Panc1 (cell line): Measurements from ENCODE around the gene MCU. TPM values are rescaled to one million over a fixed set of nuclear protein-coding genes. Genes with fewer than 3 reads are reported as not detected.

ENCODE experiments used
- ATAC-seq: fragments of 200-7000 bp; cut with Tn5 transposase; 2 replicates; pipeline ENCODE4 v1.9.1; 2020; ENCODE audit warnings: mild to moderate bottlenecking, moderate library complexity
- BruUV-seq: library from RNA; stranded (reverse); fragments of 400-500 nt; replicated peaks from 2 replicates; lab custom pipeline; 2021; lab: Mats Ljungman, UMichigan
- CTCF ChIA-PET: fragments of 300-600 bp; sonication (Branson Sonifier 250); formaldehyde crosslinking; loops from one replicate; lab custom pipeline; 2022; ENCODE audit warnings: antibody characterized with exemption; lab: Charles Lee
- POLR2A ChIA-PET: fragments of 300-600 bp; sonication (Branson Sonifier 250); formaldehyde crosslinking; loops from one replicate; lab custom pipeline; 2022; ENCODE audit warnings: antibody characterized with exemption; lab: Charles Lee
- DNase-seq: peaks from one replicate; pipeline ENCODE4 v3.0.0-alpha.2; 2010; ENCODE audit warnings: low read depth, low spot score
- H3K27ac ChIP-seq: 2 replicates; pipeline ENCODE4 v1.5.1; 2011; ENCODE audit warnings: mild to moderate bottlenecking, low read length, inconsistent platforms
- H3K27me3 ChIP-seq: fragments of 200-500 bp; sonication (Bioruptor generic); 2 replicates; pipeline ENCODE4 v1.6.0; 2014; ENCODE audit warnings: low read length, inconsistent platforms; ENCODE audit not compliant: control insufficient read depth, insufficient read depth
- H3K36me3 ChIP-seq: fragments of 200-500 bp; sonication (Bioruptor generic); 2 replicates; pipeline ENCODE4 v1.5.1; 2014; ENCODE audit warnings: inconsistent platforms, mild to moderate bottlenecking, low read length, moderate library complexity; ENCODE audit not compliant: control insufficient read depth, insufficient read depth
- H3K4me1 ChIP-seq: 2 replicates; pipeline ENCODE4 v1.5.1; 2011; ENCODE audit warnings: inconsistent platforms, mild to moderate bottlenecking, low read length, moderate library complexity; ENCODE audit not compliant: control insufficient read depth, insufficient read depth
- H3K4me3 ChIP-seq, 2 experiments: 2 replicates each; pipeline ENCODE4 v1.5.1; 2011 to 2012; ENCODE audit warnings: low read depth in 2 of 2, low read length in 2 of 2, mild to moderate bottlenecking in 2 of 2, inconsistent platforms in 1 of 2, moderate library complexity in 1 of 2
- H3K9me3 ChIP-seq: fragments of 200-500 bp; sonication (Bioruptor generic); 2 replicates; pipeline ENCODE4 v1.5.1; 2014; ENCODE audit warnings: low read depth, mild to moderate bottlenecking, inconsistent platforms, low read length, moderate library complexity; ENCODE audit not compliant: control insufficient read depth, insufficient read depth
- CTCF ChIP-seq: fragments of 450-650 bp; IDR thresholded peaks from 2 replicates; pipeline ENCODE4 v1.5.1; 2017; ENCODE audit warnings: mild to moderate bottlenecking
- POLR2AphosphoS5 ChIP-seq: IDR thresholded peaks from 2 replicates; pipeline ENCODE4 v1.6.1; 2012; ENCODE audit warnings: mild to moderate bottlenecking, low read depth, low read length, moderate library complexity
- REST ChIP-seq, 2 experiments: IDR thresholded peaks; 2 replicates each; pipeline ENCODE4 v1.6.1; 2011 to 2012; ENCODE audit warnings: low read depth in 2 of 2, control low read depth in 1 of 2, low read length in 1 of 2, mild to moderate bottlenecking in 1 of 2, moderate library complexity in 1 of 2; ENCODE audit not compliant: insufficient read depth in 1 of 2
- SIN3A ChIP-seq: IDR thresholded peaks from 2 replicates; pipeline ENCODE4 v1.6.1; 2012; ENCODE audit warnings: low read depth, mild to moderate bottlenecking, low read length, moderate library complexity, borderline replicate concordance; ENCODE audit not compliant: insufficient read depth
- TCF7L2 ChIP-seq: IDR thresholded peaks from 2 replicates; pipeline ENCODE4 v1.6.1; 2011; ENCODE audit warnings: mild to moderate bottlenecking, low read depth, low read length, inconsistent platforms
- in situ Hi-C: cut with HindIII; loops from 2 replicates; pipeline ENCODE4 v1.10.0; 2016; ENCODE audit warnings: low sequenced_read_pairs, low pct_unique_long_range_greater_than_20kb
- intact Hi-C: fragments of 100-400 bp; cut with micrococcal nuclease; formaldehyde crosslinking; loops from one replicate; pipeline ENCODE4 v1.10.0; 2022; ENCODE audit not compliant: unreplicated experiment
- total RNA-seq: library from RNA; stranded (reverse); gene quantifications from one replicate; pipeline ENCODE4 v1.2.1, GENCODE V29; 2021; ENCODE audit not compliant: unreplicated experiment

MCU gene
- total RNA-seq, 1 experiment from 2014 or later: 31.6 TPM

GRCh38 chr10:72847681-72848080 lies 155.7 kb downstream of the MCU start:
- no peaks in the 10 kb centered on the region for H3K4me1 ChIP-seq
- no peaks in the 10 kb centered on the region for H3K9me3 ChIP-seq
- in situ Hi-C loops (no loop called here), intact Hi-C loops (no loop called here)
- no peaks in the 10 kb centered on the region for H3K36me3 ChIP-seq
- TF ChIP-seq POLR2AphosphoS5 (no peak), CTCF (no peak)
- ATAC-seq (no peak), DNase-seq (no peak)
- no peak overlapping the region for H3K4me3 ChIP-seq
- BruUV-seq: no TSS peak
- no peak overlapping the region for H3K27ac ChIP-seq
- POLR2A ChIA-PET: no interaction called here
- H3K27me3 ChIP-seq: no peaks in the 10 kb centered on the region
- CTCF ChIA-PET: no interaction called here

GRCh38 chr10:72850861-72851260 lies 158.9 kb downstream of the MCU start:
- in situ Hi-C loops: no loop called here
- no peaks in the 10 kb centered on the region for H3K36me3 ChIP-seq

More at GRCh38 chr10:72850861-72851260, 158.9 kb downstream of the MCU start:
- Histone ChIP-seq H3K27me3 (no peaks in the 10 kb centered on the region), H3K27ac (no peak overlapping the region), H3K4me1 (no peaks in the 10 kb centered on the region), H3K4me3 (no peak overlapping the region), H3K9me3 (no peaks in the 10 kb centered on the region)
- CTCF ChIA-PET: interaction anchor here (0.7 kb wide), 1 partner anchor 457 kb away, joined by 3 read pairs; no protein-coding TSS in a partner anchor
- POLR2A ChIA-PET: no interaction called here
- DNase-seq (no peak), ATAC-seq (no peak)
- no TSS peak for BruUV-seq
- intact Hi-C loops: no loop called here
- no peak for TF ChIP-seq POLR2AphosphoS5
- no peak for TF ChIP-seq TCF7L2
- no peak for TF ChIP-seq SIN3A
- TF ChIP-seq REST (IDR thresholded peaks at IDR 0.05; ENCODE audit: insufficient read depth in 1 of 2, low read depth in 2 of 2, low read length in 1 of 2): no peak
- TF ChIP-seq CTCF: no peak
